ENCODE data around the gene CPPED1.
A peak's percentile ranks its signal among the peaks of the same experiment; 100 is the strongest.

Gene CPPED1

DNA sequence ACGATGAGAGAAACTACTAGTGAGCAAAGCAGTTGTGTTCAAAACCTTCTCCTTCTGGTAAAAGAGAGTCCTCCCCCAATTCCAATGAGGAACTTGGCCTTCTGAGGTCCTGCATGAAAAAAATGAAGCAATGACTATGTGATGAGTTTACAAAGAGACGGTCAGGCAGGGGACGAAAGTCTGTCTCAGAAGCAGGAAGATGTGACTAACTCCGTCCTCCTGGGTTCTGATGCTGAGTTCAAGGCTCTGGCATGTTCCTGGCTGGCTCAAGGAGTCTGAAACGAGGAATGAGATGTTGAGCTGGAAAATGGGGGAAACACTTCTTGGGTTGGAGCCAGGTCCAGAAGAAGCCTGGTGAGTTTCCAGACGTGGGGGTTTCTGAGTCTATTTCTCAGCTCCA, 129.6 kb downstream of the CPPED1 start:
- TF ChIP-seq, protein P1, sequence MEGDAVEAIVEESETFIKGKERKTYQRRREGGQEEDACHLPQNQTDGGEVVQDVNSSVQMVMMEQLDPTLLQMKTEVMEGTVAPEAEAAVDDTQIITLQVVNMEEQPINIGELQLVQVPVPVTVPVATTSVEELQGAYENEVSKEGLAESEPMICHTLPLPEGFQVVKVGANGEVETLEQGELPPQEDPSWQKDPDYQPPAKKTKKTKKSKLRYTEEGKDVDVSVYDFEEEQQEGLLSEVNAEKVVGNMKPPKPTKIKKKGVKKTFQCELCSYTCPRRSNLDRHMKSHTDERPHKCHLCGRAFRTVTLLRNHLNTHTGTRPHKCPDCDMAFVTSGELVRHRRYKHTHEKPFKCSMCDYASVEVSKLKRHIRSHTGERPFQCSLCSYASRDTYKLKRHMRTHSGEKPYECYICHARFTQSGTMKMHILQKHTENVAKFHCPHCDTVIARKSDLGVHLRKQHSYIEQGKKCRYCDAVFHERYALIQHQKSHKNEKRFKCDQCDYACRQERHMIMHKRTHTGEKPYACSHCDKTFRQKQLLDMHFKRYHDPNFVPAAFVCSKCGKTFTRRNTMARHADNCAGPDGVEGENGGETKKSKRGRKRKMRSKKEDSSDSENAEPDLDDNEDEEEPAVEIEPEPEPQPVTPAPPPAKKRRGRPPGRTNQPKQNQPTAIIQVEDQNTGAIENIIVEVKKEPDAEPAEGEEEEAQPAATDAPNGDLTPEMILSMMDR (IDR thresholded peaks at IDR 0.05; ENCODE audit: insufficient read depth, low read length, missing control alignments): no peak
- ChIA-PET CTCF (no interaction called here), POLR2A (interaction anchor here (0.6 kb wide), 1 partner anchor 1952 kb away, joined by 3 read pairs; no protein-coding TSS in a partner anchor)
- no peak overlapping the region for H3K4me3 ChIP-seq (ENCODE audit: low read depth, low read length)
- DNase-seq (ENCODE audit: low read depth, low spot score): peak; percentile 17

DNA sequence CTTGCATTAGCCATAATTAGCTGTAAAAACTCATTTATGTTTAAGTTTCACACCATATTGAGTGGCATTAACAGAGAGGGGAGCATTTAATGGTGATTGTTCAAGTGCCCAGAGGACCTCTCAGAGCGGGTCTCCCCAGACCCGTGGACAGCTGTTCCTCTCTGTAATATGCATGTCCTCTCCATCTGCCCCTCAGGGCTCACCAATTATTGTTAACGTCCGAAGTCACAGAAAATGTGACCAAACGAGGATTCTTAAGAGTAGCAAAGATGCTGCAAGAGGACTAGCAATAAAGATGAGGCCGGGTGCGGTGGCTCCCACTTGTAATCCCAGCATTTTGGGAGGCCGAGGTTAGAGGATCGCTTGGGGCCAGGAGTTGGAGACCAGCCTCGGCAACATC, 130.2 kb downstream of the CPPED1 start:
- TF ChIP-seq, protein P1 (IDR thresholded peaks at IDR 0.05; ENCODE audit: insufficient read depth, low read length, missing control alignments): no peak
- no peak overlapping the region for H3K4me3 ChIP-seq (ENCODE audit: low read depth, low read length)
- no peak for DNase-seq (ENCODE audit: low read depth, low spot score)
- ChIA-PET POLR2A (interaction anchor here (0.7 kb wide), 1 partner anchor 45 kb away, joined by 3 read pairs; no protein-coding TSS in a partner anchor), CTCF (no interaction called here)

DNA sequence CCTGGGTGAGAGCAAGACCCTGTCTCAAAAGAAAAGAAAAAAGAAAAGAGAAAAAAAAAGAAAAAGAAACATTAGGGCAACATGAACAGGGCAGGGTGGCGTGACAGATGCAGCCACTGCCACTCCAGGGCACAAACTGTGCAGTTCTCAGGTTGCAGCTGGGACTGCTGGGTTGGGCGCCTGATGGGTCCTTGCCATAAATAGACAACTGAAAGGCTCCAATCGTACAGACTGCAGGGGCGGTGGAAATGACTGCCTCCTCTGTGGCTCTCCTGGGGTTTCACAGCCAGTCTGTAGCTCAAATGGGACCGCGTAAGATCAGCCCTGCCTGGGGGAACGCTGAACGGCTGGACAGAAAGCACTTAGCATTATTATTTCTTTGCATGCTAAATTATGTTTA, 130.7 kb downstream of the CPPED1 start:
- H3K4me3 ChIP-seq (ENCODE audit: low read depth, low read length): no peak overlapping the region
- CTCF ChIA-PET: no interaction called here
- POLR2A ChIA-PET: interaction anchor here (0.7 kb wide), 1 partner anchor 45 kb away, joined by 3 read pairs; no protein-coding TSS in a partner anchor
- TF ChIP-seq, protein P1 (IDR thresholded peaks at IDR 0.05; ENCODE audit: insufficient read depth, low read length, missing control alignments): no peak
- DNase-seq (ENCODE audit: low read depth, low spot score): no peak

DNA sequence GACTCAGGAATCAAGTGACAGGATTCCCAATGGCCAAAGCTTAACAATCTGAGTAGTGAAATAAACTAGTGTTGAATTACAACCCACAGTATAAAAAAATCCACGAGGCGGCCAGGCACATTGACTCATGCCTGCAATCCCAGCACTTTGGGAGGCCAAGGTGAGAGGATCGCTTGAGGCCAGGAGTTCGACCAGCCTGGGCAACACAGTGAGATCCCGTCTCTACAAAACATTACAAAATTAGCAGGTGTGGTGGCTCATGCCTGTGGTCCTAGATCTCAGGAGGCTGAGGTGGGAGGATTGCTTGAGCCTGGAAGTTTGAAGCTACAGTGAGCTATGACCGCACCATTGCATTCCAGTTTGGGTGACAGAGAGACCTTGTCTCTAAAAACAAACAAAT, 133.8 kb downstream of the CPPED1 start:
- CTCF ChIA-PET: no interaction called here
- POLR2A ChIA-PET: no interaction called here
- no peak for DNase-seq (ENCODE audit: low read depth, low spot score)
- H3K4me3 ChIP-seq (ENCODE audit: low read depth, low read length): no peak overlapping the region
- TF ChIP-seq, protein P1 (IDR thresholded peaks at IDR 0.05; ENCODE audit: insufficient read depth, low read length, missing control alignments): no peak

DNA sequence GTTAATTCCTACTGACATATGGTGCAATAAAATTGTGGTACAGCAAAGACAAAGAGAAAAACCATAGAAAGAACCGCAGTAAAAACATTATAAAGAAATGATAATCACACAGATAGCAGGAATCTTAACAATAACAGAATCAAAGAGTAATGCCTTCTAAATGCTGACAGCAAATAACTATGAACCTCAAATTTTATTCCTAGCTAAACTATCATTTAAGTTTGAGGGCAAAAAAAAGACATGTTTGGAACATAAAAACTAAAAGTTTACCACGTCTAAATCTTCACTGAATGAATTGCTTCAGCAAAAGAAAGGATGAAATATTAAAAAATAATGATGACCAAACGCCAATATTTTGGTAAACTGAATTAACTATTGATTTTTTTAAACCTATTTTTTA, 135.8 kb downstream of the CPPED1 start:
- TF ChIP-seq, protein P1 (IDR thresholded peaks at IDR 0.05; ENCODE audit: insufficient read depth, low read length, missing control alignments): no peak
- no peak overlapping the region for H3K4me3 ChIP-seq (ENCODE audit: low read depth, low read length)
- ChIA-PET CTCF (no interaction called here), POLR2A (no interaction called here)
- DNase-seq (ENCODE audit: low read depth, low spot score): no peak

DNA sequence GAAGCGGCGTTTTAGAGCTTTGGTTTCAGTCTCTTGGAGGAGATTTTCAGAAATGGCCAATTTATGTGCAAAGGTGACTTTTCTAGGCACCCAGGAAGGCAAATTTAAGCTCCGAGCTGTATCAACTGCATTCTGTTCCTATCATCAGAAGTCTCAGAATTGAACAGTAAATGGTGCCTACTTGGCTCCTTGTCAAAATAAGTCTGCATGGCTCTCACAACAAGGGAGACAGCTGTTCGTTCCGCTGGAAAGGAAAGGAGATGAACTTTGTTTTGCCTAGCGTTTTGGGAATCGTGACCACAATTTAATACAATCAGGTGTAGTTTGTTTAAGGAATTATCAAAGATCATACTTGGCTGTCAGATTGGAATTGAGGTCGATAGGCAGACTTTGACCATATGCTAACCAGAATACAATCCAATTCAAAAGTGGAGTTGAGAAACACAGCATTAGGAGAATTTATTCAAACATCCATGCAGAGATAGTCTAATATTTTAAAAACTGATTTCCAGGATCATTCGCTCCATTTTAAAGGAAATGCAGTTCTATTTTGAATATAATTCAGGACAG, 139.4 kb downstream of the CPPED1 start:
- TF ChIP-seq, protein P1 (IDR thresholded peaks at IDR 0.05; ENCODE audit: insufficient read depth, low read length, missing control alignments): no peak
- ChIA-PET CTCF (no interaction called here), POLR2A (no interaction called here)
- no peak overlapping the region for H3K4me3 ChIP-seq (ENCODE audit: low read depth, low read length)
- DNase-seq (ENCODE audit: low read depth, low spot score): no peak

All from AG04449 (cell line).